NCI-H2029 (cell line): ENCODE results near the gene HAT1.

ENCODE experiments used
- DNase-seq: peaks from one replicate; lab custom pipeline; 2025; lab: John Stamatoyannopoulos, UW

The HAT1 gene

GRCh38 chr2:171919453-171919852 is 2.8 kb upstream of the HAT1 start:
- no peak for DNase-seq

DNA sequence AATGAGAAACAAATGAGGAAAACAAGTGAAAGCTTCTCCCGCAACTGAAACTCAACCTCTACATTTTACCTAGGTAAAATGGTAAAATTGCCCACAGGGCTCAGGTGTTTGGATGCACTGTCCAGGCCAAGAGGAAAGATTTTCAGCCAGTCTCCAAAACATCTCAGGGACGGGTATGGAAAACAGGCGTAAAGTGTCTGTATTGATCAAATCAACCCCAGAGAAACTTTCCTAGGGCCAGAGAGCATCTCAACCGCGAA is 361 bp upstream of the HAT1 start:
- DNase-seq = no peak

DNA sequence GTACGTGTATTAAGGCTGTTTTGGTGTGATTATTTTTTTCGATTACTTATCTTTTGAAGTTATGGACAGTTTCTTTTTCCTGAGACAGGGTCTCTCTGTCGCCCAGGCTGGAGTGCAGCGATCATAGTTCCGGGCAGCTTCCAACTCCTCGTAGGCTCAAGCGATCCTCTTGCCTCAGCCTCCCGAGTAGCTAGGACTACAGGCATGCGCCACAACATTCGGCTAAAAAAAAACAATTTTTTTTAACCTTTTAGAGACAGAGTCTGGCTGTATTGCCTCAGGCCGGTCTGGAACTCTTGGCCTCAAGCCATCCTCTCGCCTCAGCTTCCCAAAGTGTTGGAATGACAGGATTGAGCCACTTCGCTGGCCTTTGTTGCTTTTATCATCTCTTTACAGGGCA is 945 bp downstream of the HAT1 start:
- DNase-seq = no peak

GRCh38 chr2:171924170-171924942 is 2.1 kb downstream of the HAT1 start:
- DNase-seq = no peak

- DNase-seq = no peak
Observed at GRCh38 chr2:171930385-171930784, 8.1 kb downstream of the HAT1 start.

DNA sequence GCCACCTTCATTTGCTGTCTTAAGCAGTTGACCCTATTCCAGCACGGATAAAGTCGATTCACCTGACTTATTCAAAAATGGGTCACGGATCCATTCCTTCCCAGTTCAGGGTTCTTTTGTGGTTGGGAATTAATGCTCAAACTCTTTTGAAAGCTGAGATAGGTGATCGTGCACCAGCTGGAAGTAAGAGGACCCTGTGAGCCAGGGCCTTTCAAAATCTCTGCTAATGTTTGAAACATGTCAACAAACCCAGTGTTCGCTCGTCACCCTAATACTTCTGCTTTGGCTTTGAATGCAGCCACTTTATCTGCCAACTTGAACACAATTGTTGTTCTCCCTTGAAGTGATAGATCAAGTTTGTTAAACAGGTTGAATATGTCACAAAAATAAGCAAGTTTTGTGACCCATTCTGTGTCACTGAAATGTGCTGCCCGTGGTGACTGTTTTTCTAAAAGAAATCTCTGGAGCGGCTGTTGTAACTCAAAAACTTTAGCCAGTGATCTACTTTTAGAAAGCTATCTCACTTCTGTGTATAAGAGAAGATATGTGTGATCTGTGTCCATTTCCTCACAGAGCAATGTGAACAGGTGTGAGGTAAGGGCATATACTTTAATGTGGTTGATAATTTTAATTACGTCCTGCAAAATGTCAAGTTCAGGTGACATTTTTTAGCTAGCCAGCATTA is 16.9 kb downstream of the HAT1 start:
- DNase-seq = no peak

- DNase-seq = no peak
Observed at GRCh38 chr2:171939743-171940071, 17.4 kb downstream of the HAT1 start.

- no peak for DNase-seq
Observed at GRCh38 chr2:171941316-171941699, 19.0 kb downstream of the HAT1 start.

DNA sequence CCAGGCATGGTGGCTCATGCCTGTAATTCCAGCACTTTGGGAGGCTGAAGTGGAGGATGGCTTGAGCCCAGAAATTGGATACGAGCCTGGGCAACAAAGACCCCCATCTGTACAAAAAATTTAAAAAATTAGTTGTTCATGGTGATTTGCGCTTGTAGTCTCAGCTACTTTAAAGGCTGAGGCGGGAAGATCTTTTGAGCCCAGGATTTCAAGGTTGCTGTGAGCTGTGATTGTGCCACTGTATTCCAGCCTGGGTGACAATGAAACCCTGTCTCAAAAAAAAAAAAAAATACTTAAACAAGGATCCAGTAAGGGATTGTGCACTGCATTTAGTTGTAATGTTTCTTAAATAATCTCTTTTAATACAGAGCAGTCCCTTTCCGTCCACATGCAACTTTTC is 21.6 kb downstream of the HAT1 start:
- no peak for DNase-seq

- no peak for DNase-seq
Observed at GRCh38 chr2:171952276-171952675, 30.0 kb downstream of the HAT1 start.

DNA sequence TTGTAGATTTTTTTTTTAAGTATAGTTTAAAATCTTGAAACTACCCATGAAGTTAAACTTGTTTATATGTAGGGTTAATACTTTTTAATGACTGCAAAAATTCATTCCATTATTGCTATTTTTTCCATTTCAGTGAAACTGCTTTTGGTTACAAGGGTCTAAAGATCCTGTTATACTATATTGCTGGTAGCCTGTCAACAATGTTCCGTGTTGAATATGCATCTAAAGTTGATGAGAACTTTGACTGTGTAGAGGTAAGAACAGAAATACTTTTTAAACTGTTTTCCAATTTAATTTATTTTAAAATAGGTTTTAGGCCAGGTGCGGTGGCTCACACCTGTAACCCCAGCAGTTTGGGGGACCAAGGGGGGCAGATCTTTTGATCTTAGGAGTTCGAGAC is 30.5 kb downstream of the HAT1 start:
- DNase-seq = no peak

- DNase-seq = no peak
Observed at GRCh38 chr2:171956135-171956825, 34.0 kb downstream of the HAT1 start.

- DNase-seq = no peak
Observed at GRCh38 chr2:171957061-171957460, 34.8 kb downstream of the HAT1 start.

- DNase-seq = no peak
Observed at GRCh38 chr2:171958475-171958874, 36.2 kb downstream of the HAT1 start.

GRCh38 chr2:171959998-171960397 is 37.7 kb downstream of the HAT1 start:
- no peak for DNase-seq

- DNase-seq = no peak
Observed at GRCh38 chr2:171960570-171960969, 38.3 kb downstream of the HAT1 start.

DNA sequence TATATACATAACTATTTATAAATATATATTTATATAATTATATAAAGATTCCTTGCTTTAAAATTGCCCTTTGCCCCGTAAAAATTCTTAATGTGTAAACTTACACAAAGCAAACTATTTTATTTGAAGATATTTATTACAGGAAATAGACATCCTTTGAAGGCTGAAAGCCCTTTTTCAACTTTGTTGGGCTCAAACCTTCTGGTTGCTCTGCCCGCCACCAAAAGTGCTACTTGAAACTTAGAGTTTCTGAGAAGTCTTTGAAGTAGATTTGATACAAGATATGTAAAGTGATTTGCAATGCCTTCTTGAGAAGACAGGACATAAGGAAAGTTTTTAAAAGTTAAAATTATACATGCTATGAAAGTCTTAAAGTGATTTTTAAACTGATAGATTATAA is 40.9 kb downstream of the HAT1 start:
- DNase-seq = no peak

GRCh38 chr2:171964308-171964707 is 42.0 kb downstream of the HAT1 start:
- no peak for DNase-seq

- DNase-seq = no peak
Observed at GRCh38 chr2:171965238-171965637, 43.0 kb downstream of the HAT1 start.

- DNase-seq = no peak
Observed at GRCh38 chr2:171965661-171966060, 43.4 kb downstream of the HAT1 start.

DNA sequence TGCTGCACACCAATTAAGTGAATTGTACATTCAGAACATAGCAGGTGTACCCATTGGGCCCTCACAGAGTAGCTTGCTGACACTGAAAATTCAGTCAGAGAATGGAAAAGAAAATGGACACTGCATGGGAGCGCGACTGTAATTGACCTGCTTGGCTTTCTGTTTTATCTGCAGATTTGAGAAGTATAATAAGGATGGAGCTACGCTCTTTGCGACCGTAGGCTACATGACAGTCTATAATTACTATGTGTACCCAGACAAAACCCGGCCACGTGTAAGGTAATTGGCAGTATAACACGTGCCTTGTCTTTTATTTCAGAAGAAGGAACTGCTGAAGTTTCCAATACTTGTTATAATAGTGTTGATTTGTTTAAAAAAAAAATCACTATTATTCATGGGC is 44.0 kb downstream of the HAT1 start:
- no peak for DNase-seq

- no peak for DNase-seq
Observed at GRCh38 chr2:171966688-171967087, 44.4 kb downstream of the HAT1 start.

GRCh38 chr2:171968509-171968908 is 46.2 kb downstream of the HAT1 start:
- DNase-seq = no peak
